ENCODE results near the gene DCAKD. TPM values are rescaled to one million over a fixed set of nuclear protein-coding genes. Genes with fewer than 3 reads are reported as not detected.

DCAKD gene
- total RNA-seq, 2 experiments from 2014 or later = 11.6 to 12.2 TPM

- POLR2A ChIA-PET = no interaction called here
- TF ChIP-seq CTCF (IDR thresholded peaks at IDR 0.05) = no peak
- Histone ChIP-seq H3K27me3 (ENCODE audit: control insufficient read depth in 1 of 2, insufficient read depth in 2 of 2, low read length in 2 of 2) (no peaks in the 10 kb centered on the region), H3K27ac (ENCODE audit: low read depth in 1 of 2, low read length in 2 of 2) (no peak overlapping the region), H3K36me3 (ENCODE audit: insufficient read depth, low read length) (peaks cover 91% of the 10 kb centered on the region), H3K4me3 (ENCODE audit: low read length) (no peak overlapping the region), H3K4me1 (ENCODE audit: insufficient read depth, low read length) (no peaks in the 10 kb centered on the region), H3K9me3 (ENCODE audit: control insufficient read depth in 1 of 2, insufficient read depth in 1 of 2, low read length in 2 of 2) (no peaks in the 10 kb centered on the region)
- Mint-ChIP-seq H3K9me3 (no peaks in the 10 kb centered on the region), H3K27me3 (no peaks in the 10 kb centered on the region), H3K4me3 (no peak overlapping the region), H3K27ac (no peak overlapping the region), H3K36me3 (ENCODE audit: low read depth) (peaks cover 84% of the 10 kb centered on the region), H3K4me1 (ENCODE audit: low read depth) (no peaks in the 10 kb centered on the region)
- CTCF ChIA-PET = no interaction called here
- DNase-seq (no peak), ATAC-seq (ENCODE audit: poor library complexity) (no peak)
- intact Hi-C loops (cut with DNase I, micrococcal nuclease) = no loop called here
Measured at GRCh38 chr17:45090711-45091110, 39.3 kb upstream of the DCAKD start.

- no peaks in the 10 kb centered on the region for H3K4me1 ChIP-seq (ENCODE audit: insufficient read depth, low read length)
- TF ChIP-seq CTCF (IDR thresholded peaks at IDR 0.05) = no peak
- Mint-ChIP-seq H3K4me3 (no peak overlapping the region), H3K27me3 (no peaks in the 10 kb centered on the region), H3K4me1 (ENCODE audit: low read depth) (no peaks in the 10 kb centered on the region), H3K27ac (no peak overlapping the region), H3K36me3 (ENCODE audit: low read depth) (peaks cover 82% of the 10 kb centered on the region), H3K9me3 (no peaks in the 10 kb centered on the region)
- DNase-seq (no peak), ATAC-seq (ENCODE audit: poor library complexity) (no peak)
- H3K9me3 ChIP-seq (ENCODE audit: control insufficient read depth in 1 of 2, insufficient read depth in 1 of 2, low read length in 2 of 2) = no peaks in the 10 kb centered on the region
- ChIA-PET CTCF (interaction anchor here (0.9 kb wide), 1 partner anchor 18 kb away, joined by 3 read pairs; no protein-coding TSS in a partner anchor), POLR2A (no interaction called here)
- H3K36me3 ChIP-seq (ENCODE audit: insufficient read depth, low read length) = peaks cover 86% of the 10 kb centered on the region
- no peaks in the 10 kb centered on the region for H3K27me3 ChIP-seq (ENCODE audit: control insufficient read depth in 1 of 2, insufficient read depth in 2 of 2, low read length in 2 of 2)
- no peak overlapping the region for H3K4me3 ChIP-seq (ENCODE audit: low read length)
- no peak overlapping the region for H3K27ac ChIP-seq (ENCODE audit: low read depth in 1 of 2, low read length in 2 of 2)
- intact Hi-C loops (cut with DNase I, micrococcal nuclease) = no loop called here
Measured at GRCh38 chr17:45088741-45089140, 37.3 kb upstream of the DCAKD start.

- H3K4me3 ChIP-seq (ENCODE audit: low read length) = no peak overlapping the region
- Mint-ChIP-seq H3K4me3 (no peak overlapping the region), H3K4me1 (ENCODE audit: low read depth) (no peaks in the 10 kb centered on the region), H3K36me3 (ENCODE audit: low read depth) (peaks cover 80% of the 10 kb centered on the region), H3K27ac (no peak overlapping the region), H3K27me3 (no peaks in the 10 kb centered on the region), H3K9me3 (no peaks in the 10 kb centered on the region)
- DNase-seq (no peak), ATAC-seq (ENCODE audit: poor library complexity) (no peak)
- intact Hi-C loops (cut with DNase I, micrococcal nuclease) = no loop called here
- no peaks in the 10 kb centered on the region for H3K27me3 ChIP-seq (ENCODE audit: control insufficient read depth in 1 of 2, insufficient read depth in 2 of 2, low read length in 2 of 2)
- TF ChIP-seq CTCF (IDR thresholded peaks at IDR 0.05) = no peak
- POLR2A ChIA-PET = no interaction called here
- H3K27ac ChIP-seq (ENCODE audit: low read depth in 1 of 2, low read length in 2 of 2) = no peak overlapping the region
- H3K4me1 ChIP-seq (ENCODE audit: insufficient read depth, low read length) = no peaks in the 10 kb centered on the region
- CTCF ChIA-PET = no interaction called here
- H3K9me3 ChIP-seq (ENCODE audit: control insufficient read depth in 1 of 2, insufficient read depth in 1 of 2, low read length in 2 of 2) = no peaks in the 10 kb centered on the region
- peaks cover 85% of the 10 kb centered on the region for H3K36me3 ChIP-seq (ENCODE audit: insufficient read depth, low read length)
Measured at GRCh38 chr17:45087978-45088377, 36.5 kb upstream of the DCAKD start.

All from CD4-positive, alpha-beta T cell (primary cell).